IPS-11a (cell line): ENCODE results near the gene DQX1.

Source experiments
- H3K4me3 ChIP-seq: one replicate; pipeline ENCODE4 v1.5.1; 2013; ENCODE audit warnings: low read depth, low read length, control low read depth

Gene DQX1

GRCh38 chr2:74555610-74556103 lies 29.6 kb upstream of the DQX1 start:
- H3K4me3 ChIP-seq, result peak overlapping the region; percentile 88

- peak overlapping the region; percentile 88 for H3K4me3 ChIP-seq
Observed at GRCh38 chr2:74554820-74555531, 28.9 kb upstream of the DQX1 start.

GRCh38 chr2:74553892-74554819 lies 28.1 kb upstream of the DQX1 start, which contains the start of the genes DOK1 and LOXL3:
DOK1 (plus strand) TSS chr2:74554720; CDS start chr2:74554755, 35 bp downstream.
LOXL3 (minus strand) TSS chr2:74553942; CDS start chr2:74552634, 1,308 bp downstream.
- peak within 1 kb of the TSS; percentile 88 for H3K4me3 ChIP-seq

- H3K4me3 ChIP-seq, result peak overlapping the region; percentile 88
Observed at GRCh38 chr2:74552914-74553811, 27.1 kb upstream of the DQX1 start.

GRCh38 chr2:74551942-74552913 lies 26.2 kb upstream of the DQX1 start:
- no peak overlapping the region for H3K4me3 ChIP-seq

- H3K4me3 ChIP-seq, result no peak overlapping the region
Observed at GRCh38 chr2:74551530-74551929, 25.5 kb upstream of the DQX1 start.

GRCh38 chr2:74550231-74550630 lies 24.2 kb upstream of the DQX1 start:
- no peak overlapping the region for H3K4me3 ChIP-seq

GRCh38 chr2:74548900-74549826 lies 23.1 kb upstream of the DQX1 start:
- peak overlapping the region; percentile 69 for H3K4me3 ChIP-seq

GRCh38 chr2:74548285-74548899 lies 22.4 kb upstream of the DQX1 start:
- peak overlapping the region; percentile 69 for H3K4me3 ChIP-seq

GRCh38 chr2:74546004-74546403 lies 20.0 kb upstream of the DQX1 start:
- no peak overlapping the region for H3K4me3 ChIP-seq

- H3K4me3 ChIP-seq, result no peak overlapping the region
Observed at GRCh38 chr2:74544634-74545033, 18.6 kb upstream of the DQX1 start.

GRCh38 chr2:74542978-74543377 lies 16.9 kb upstream of the DQX1 start:
- no peak overlapping the region for H3K4me3 ChIP-seq

- no peak overlapping the region for H3K4me3 ChIP-seq
Observed at GRCh38 chr2:74540291-74540690, 14.3 kb upstream of the DQX1 start.

GRCh38 chr2:74538881-74539339 lies 12.9 kb upstream of the DQX1 start:
- no peak overlapping the region for H3K4me3 ChIP-seq

- no peak overlapping the region for H3K4me3 ChIP-seq
Observed at GRCh38 chr2:74537140-74537539, 11.1 kb upstream of the DQX1 start.

- H3K4me3 ChIP-seq, result no peak overlapping the region
Observed at GRCh38 chr2:74536166-74536950, 10.3 kb upstream of the DQX1 start.

GRCh38 chr2:74535440-74535965 lies 9.5 kb upstream of the DQX1 start:
- H3K4me3 ChIP-seq, result no peak overlapping the region
